Tibial nerve (tissue), 4 donors: ENCODE data around the gene BFSP1.

Experiments used
- CTCF ChIP-seq, 5 experiments: fragments of 200-600 bp in 3 of 5; fragments of 450-650 bp in 2 of 5; sonication (generic) in 3 of 5; IDR thresholded peaks; one replicate each; pipeline ENCODE4 v1.5.1; 2016 to 2019; ENCODE audit warnings: antibody characterized with exemption in 5 of 5, mild to moderate bottlenecking in 3 of 5, moderate library complexity in 2 of 5
- EP300 ChIP-seq, 2 donors: sonication (generic); formaldehyde crosslinking; IDR thresholded peaks; one replicate each; pipeline ENCODE4 v1.6.1; 2017; ENCODE audit warnings: antibody characterized with exemption in 2 of 2, mild to moderate bottlenecking in 1 of 2
- POLR2A ChIP-seq, 2 donors: fragments of 450-650 bp; IDR thresholded peaks; one replicate each; pipeline ENCODE4 v1.6.1; 2017; ENCODE audit warnings: antibody characterized with exemption in 2 of 2, mild to moderate bottlenecking in 2 of 2, moderate library complexity in 2 of 2

- TF ChIP-seq CTCF (IDR thresholded peaks at IDR 0.05) (no peak), POLR2A (IDR thresholded peaks at IDR 0.05) (no peak), EP300 (IDR thresholded peaks at IDR 0.05) (no peak)
These were observed 61.7 kb downstream of the BFSP1 start for GRCh38 chr20:17469246-17470030.
